Measurements from ENCODE around the gene IVD. TPM values are rescaled to one million over a fixed set of nuclear protein-coding genes. Genes with fewer than 3 reads are reported as not detected.

IVD gene
- total RNA-seq, 1 experiment from 2014 or later: 93.1 TPM

DNA sequence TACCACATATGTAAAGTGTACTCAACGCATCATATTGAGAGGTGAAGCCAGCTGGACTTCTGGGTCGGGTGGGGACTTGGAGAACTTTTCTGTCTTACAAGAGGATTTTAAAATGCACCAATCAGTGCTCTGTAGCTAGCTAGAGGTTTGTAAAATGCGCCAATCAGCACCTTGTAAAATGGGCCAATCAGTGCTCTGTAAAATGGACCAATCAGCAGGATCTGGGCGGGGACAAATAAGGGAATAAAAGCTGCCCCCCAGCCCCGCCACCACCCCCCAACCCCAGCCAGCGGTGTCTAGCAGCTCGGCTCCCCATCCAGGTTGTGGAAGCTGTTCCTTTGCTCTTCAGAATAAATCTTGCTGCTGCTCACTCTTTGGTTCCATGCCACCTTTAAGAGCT, 6.2 kb upstream of the IVD start:
- no peak overlapping the region for H3K14ac ChIP-seq (ENCODE audit: insufficient read depth, low read length)
- no peak overlapping the region for H4K8ac ChIP-seq (replicated peaks; ENCODE audit: insufficient read length, low read depth, low read length)
- no peaks in the 10 kb centered on the region for H3K27me3 ChIP-seq (ENCODE audit: insufficient read depth, low read length)
- no peak overlapping the region for H3K18ac ChIP-seq (ENCODE audit: insufficient read length, low read depth, low read length)
- DNase-seq: no peak
- H3K23me2 ChIP-seq (ENCODE audit: insufficient read length, low read depth, low read length, poor library complexity, severe bottlenecking): no peaks in the 10 kb centered on the region
- no peak overlapping the region for H3K4ac ChIP-seq (ENCODE audit: low read depth, low read length)
- no peaks in the 10 kb centered on the region for H3K4me1 Mint-ChIP-seq
- no peaks in the 10 kb centered on the region for H3K9me3 Mint-ChIP-seq
- H3K4me1 ChIP-seq (ENCODE audit: insufficient read depth, low read length): no peaks in the 10 kb centered on the region
- no peak overlapping the region for H3K23ac ChIP-seq (ENCODE audit: insufficient read length, low read depth, low read length)
- H2AFZ ChIP-seq (ENCODE audit: low read length): no peak overlapping the region
- no peaks in the 10 kb centered on the region for H4K20me1 ChIP-seq (ENCODE audit: control insufficient read depth, insufficient read depth, insufficient read length)
- H3K4me2 ChIP-seq (ENCODE audit: insufficient read depth, insufficient read length, low read length): no peak overlapping the region
- no peak overlapping the region for H2BK20ac ChIP-seq (ENCODE audit: low read depth, low read length, poor library complexity, severe bottlenecking)
- H3K56ac ChIP-seq (ENCODE audit: insufficient read length, low read depth, low read length): no peak overlapping the region
- H3K36me3 Mint-ChIP-seq (ENCODE audit: insufficient read depth in 1 of 3, low read depth in 3 of 3): peaks cover 0 to 7% (median 0%) of the 10 kb centered on the region in 3 experiments; a peak in 3 of 7 replicates
- no peaks in the 10 kb centered on the region for H3K9me3 ChIP-seq (ENCODE audit: control insufficient read depth, low read depth, low read length)
- no peak overlapping the region for H3K27ac Mint-ChIP-seq
- H3K4me3 Mint-ChIP-seq: no peak overlapping the region
- H3K27ac ChIP-seq (ENCODE audit: insufficient read length, low read depth, low read length): no peak overlapping the region
- no peak overlapping the region for H2BK5ac ChIP-seq (ENCODE audit: insufficient read length, low read length)
- no peaks in the 10 kb centered on the region for H3K79me1 ChIP-seq (ENCODE audit: insufficient read depth, low read depth, low read length, poor library complexity, severe bottlenecking)
- no peak overlapping the region for H4K91ac ChIP-seq (ENCODE audit: insufficient read length, low read depth, low read length)
- no peak overlapping the region for H2AK5ac ChIP-seq (ENCODE audit: insufficient read length, low read length)
- no CpG with 5 or more reads among the region's 7 CpGs for WGBS (ENCODE audit: extremely low coverage, insufficient read length, low lambda C conversion rate)
- TF ChIP-seq, protein P1, sequence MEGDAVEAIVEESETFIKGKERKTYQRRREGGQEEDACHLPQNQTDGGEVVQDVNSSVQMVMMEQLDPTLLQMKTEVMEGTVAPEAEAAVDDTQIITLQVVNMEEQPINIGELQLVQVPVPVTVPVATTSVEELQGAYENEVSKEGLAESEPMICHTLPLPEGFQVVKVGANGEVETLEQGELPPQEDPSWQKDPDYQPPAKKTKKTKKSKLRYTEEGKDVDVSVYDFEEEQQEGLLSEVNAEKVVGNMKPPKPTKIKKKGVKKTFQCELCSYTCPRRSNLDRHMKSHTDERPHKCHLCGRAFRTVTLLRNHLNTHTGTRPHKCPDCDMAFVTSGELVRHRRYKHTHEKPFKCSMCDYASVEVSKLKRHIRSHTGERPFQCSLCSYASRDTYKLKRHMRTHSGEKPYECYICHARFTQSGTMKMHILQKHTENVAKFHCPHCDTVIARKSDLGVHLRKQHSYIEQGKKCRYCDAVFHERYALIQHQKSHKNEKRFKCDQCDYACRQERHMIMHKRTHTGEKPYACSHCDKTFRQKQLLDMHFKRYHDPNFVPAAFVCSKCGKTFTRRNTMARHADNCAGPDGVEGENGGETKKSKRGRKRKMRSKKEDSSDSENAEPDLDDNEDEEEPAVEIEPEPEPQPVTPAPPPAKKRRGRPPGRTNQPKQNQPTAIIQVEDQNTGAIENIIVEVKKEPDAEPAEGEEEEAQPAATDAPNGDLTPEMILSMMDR (conservative IDR thresholded peaks at IDR 0.05): no peak
- no peak overlapping the region for H2BK12ac ChIP-seq (ENCODE audit: insufficient read length, low read depth, low read length)
- H3K9ac ChIP-seq (ENCODE audit: extremely low read depth, insufficient read length, low read length): no peak overlapping the region
- no peak overlapping the region for H3T11ph ChIP-seq (ENCODE audit: low read length)
- H3K79me2 ChIP-seq (ENCODE audit: insufficient read depth, low read length): no peaks in the 10 kb centered on the region
- no peak overlapping the region for H2BK120ac ChIP-seq (ENCODE audit: low read depth, low read length, poor library complexity, severe bottlenecking)
- H2BK15ac ChIP-seq (ENCODE audit: low read depth, low read length): no peak overlapping the region
- H4K5ac ChIP-seq (ENCODE audit: insufficient read length, low read depth, low read length): no peak overlapping the region
- H3K27me3 Mint-ChIP-seq (ENCODE audit: low read depth): no peaks in the 10 kb centered on the region
